UCSD-AML1 (cell line): Measurements from ENCODE around the gene SLC10A7.

ENCODE experiments used
- DNase-seq: peaks from one replicate; lab custom pipeline; 2025; ENCODE audit not compliant: unreplicated experiment; lab: John Stamatoyannopoulos, UW

SLC10A7 gene

GRCh38 chr4:146442801-146443200 is 78.9 kb downstream of the SLC10A7 start:
- no peak for DNase-seq

- DNase-seq: no peak
These were observed 81.7 kb downstream of the SLC10A7 start for GRCh38 chr4:146439999-146440398.

GRCh38 chr4:146439437-146439836 is 82.3 kb downstream of the SLC10A7 start:
- no peak for DNase-seq

GRCh38 chr4:146437778-146438177 is 84.0 kb downstream of the SLC10A7 start:
- DNase-seq: no peak

DNA sequence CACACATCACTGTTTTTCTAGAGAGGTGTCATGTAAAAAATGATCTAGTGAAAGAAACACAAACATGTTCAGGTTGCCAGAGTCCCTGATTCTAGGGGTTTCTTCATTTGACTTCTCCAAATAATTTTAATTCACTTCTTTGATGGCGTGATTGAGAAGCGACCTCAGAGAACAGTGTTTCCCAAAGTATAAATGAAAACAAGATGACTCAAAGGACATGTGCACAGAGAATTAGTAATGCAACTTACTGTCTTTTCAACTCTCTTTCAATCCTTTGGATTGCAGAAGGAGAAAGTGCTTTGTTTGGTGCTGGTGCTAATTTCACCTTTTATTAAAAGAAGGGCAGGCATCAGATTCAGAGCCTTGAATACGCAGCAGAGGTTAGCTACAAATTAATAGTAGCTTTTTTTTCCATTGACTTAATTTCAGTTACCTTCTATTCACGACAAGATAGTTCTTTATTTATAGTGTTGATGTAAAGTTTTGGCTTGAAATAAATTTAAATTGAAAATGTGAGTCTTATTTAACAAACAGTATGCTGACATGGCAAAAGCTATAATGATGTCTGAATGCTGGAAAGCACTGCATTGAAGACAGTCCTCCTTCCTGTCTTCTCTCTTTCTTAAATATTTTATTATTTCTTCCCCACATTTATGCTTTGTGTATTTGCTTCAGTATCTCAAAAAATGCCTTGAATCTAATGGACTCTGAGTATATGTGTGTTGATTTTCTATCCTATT is 85.1 kb downstream of the SLC10A7 start:
- no peak for DNase-seq

- DNase-seq: no peak
These were observed 85.8 kb downstream of the SLC10A7 start for GRCh38 chr4:146435962-146436361.

- no peak for DNase-seq
These were observed 89.7 kb downstream of the SLC10A7 start for GRCh38 chr4:146432065-146432464.

DNA sequence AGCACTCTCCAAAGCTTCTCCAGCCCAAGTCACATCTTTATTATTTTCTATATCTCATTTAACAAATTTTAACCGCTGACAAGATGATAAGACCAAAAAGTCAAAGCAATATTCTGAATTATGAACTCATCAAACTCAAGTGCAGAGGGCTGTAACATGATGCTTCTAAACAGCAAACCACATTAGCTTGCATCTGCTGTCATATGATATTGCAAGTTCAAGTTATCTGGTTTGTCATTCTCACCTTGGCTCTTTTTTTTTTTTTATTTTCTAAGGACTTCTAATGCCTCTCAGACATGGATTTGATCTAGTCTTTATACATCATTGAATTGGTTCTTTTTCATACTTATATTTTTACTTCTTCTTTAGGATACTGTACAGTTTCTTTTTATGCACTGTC is 93.4 kb downstream of the SLC10A7 start:
- no peak for DNase-seq

GRCh38 chr4:146417822-146418221 is 103.9 kb downstream of the SLC10A7 start:
- DNase-seq: no peak

DNA sequence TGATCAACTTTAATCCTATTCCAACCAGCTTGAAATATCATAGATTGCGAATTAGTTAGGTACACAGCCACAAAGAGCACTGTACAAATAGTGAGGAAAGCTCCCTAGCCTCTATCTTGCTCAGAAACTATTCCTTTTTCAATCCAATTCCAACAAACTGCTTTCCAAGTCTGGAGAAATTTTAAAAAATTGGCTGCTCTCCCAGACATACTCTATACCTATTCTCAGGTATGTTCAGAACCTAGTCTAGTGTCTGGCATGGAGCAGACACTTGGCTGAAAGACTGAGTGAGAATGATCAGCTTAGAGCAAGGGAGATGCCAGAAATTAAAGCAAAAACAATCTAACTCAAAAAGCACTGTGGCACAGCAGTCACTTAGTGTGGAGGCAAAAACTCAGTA is 105.9 kb downstream of the SLC10A7 start:
- DNase-seq: no peak

- no peak for DNase-seq
These were observed 114.1 kb downstream of the SLC10A7 start for GRCh38 chr4:146407669-146408084.

DNA sequence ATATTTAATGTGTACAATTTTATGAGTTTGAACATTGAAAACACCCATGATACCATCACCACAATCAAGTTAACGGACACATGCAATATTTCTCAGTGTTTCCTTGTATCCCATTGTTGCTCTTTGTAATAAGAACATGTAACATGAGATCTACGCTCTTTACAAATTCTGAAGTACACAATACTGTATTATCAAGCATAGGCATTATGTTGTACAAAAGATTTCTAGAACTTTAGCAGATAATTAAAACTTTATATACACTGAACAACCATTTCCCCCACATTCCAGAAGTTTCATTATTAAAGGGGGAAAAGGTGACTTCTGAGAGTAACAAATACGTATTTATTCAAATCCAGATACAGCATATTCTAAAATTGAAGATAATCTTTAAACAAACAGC is 114.5 kb downstream of the SLC10A7 start:
- no peak for DNase-seq

DNA sequence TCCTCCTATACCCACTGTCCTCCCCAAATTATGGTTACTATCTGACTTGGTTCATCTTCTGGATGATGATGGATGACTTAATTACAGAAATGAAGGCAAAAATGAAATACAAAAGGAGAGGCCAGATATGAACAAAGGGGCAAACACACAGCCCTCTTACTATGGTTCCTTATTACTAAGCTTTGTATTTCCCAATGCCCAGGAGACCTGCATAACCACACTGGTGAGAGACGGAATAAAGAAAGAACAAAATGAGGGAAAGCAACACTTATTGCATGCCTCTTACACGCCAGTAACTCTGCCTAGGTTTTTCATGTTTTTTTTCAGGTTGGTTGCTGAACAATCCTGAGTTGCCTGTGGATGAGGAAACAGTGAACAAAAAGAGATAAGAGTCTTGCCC is 120.5 kb downstream of the SLC10A7 start:
- no peak for DNase-seq

DNA sequence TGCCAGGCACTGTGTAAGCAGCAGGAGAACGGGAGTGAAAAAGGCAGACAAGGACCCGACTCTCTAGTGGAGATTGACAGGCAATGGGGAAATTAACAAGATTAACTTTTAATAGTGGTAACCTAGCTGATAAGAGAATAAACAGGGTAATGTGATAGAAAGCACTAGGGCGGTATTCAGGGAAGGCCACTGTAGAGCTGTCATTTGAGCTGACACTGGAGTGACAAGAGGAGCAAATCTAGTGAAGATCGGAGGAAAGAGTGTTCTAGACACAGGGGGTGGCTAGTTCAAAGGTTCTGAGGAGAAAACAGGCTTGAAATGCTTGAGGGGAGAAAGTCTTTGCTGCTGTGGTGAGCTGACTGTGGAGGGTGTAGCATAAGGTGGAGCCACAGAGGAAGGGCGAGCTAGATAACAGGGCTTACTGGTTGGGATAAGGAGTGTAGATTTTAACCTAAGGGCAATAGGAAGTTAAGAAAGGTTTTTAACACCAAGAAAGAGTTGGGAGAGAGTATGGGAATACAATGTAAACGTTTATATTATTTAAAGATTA is 122.8 kb downstream of the SLC10A7 start:
- DNase-seq: no peak

GRCh38 chr4:146398404-146398803 is 123.3 kb downstream of the SLC10A7 start:
- no peak for DNase-seq

DNA sequence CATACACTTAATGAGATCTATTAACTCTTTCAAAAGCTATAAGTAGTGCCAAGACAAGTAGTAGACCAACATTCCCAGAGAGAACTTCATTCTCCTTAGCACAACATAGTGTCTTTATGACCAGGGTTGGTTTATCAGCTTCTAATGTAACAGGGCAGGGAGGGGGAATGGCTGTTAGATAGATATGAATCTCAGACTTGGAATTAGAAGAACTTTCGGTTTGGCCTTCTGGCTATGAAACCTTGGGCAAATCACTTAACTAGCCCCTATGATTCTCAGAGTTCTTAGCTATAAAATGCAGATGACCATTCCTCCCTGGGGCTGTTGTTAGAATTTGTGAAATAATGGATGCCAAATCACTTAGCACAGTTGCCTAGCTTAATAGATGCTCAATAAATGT is 132.2 kb downstream of the SLC10A7 start:
- DNase-seq: no peak

- DNase-seq: no peak
These were observed 139.5 kb downstream of the SLC10A7 start for GRCh38 chr4:146382194-146382593.

DNA sequence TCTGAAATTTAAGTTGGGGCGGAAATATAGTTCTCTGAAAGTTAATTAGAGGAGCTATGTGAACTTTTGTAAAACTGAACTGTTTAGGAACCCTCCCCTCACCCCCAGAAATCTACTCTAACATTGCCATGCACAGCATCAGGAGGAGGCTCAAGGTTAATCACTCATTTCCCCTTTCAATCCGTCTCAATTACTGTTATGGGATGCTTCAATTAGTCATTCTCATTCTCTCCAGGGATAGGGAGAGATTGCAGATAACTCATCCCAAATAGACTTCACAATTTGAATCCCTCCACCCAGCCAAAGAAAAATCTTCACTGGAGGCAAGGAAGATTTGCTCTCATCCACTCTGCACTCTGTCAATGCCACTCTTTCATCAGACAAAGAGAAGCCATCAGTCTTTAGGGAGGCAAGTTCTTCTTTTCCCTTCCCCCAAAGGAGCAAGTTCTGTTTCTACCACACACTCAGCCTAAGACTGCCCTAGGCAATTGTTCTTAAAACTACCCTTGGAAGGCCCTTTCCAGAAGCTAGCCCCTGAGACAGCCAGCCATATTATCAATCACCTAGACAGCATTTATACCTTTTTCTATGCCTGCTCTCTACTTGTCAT is 140.4 kb downstream of the SLC10A7 start:
- DNase-seq: no peak

DNA sequence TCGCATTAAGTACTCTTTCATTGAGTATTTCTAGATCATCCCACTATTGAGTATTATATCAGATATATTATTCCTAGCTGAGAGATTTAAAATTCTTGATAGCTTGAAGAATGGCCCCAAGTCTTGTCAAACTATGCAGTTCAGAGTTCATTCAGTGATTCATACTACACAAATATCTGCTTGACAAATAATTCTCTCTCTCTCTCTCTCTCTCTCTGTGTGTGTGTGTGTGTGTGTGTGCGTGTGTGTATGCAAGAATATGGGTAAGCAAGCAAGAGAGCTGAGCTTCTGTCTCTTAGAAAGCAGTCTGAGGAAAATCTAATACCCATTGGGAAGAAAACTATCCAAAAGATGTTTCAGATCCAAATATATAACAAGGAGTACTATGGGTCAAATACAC is 142.0 kb downstream of the SLC10A7 start:
- no peak for DNase-seq

GRCh38 chr4:146371812-146372211 is 149.9 kb downstream of the SLC10A7 start:
- DNase-seq: no peak

- no peak for DNase-seq
These were observed 150.9 kb downstream of the SLC10A7 start for GRCh38 chr4:146370841-146371240.

GRCh38 chr4:146369446-146369845 is 152.3 kb downstream of the SLC10A7 start:
- no peak for DNase-seq

DNA sequence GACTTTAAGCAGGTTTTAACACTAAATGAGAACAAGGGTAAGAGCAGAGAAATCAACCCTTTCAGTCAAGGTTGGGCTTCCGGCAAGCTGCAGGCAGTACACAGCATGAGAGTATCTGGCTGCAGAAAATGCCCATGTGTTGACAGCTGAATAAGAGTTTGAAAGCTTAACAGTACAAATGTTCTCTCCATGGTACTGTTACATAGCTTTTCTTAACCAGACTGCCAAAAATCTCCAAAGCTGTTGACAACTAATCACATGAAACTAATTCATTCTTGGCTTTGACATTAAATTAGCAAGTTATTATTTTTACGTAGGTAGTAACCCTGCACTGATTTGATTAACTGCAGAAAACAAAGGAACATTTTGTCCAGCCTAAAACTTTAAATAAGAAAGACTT is 153.5 kb downstream of the SLC10A7 start:
- no peak for DNase-seq
